HEK293 (cell line): ENCODE measurements around the gene CAPN12.

ENCODE experiments used
- CTCF ChIA-PET: fragments of 350-600 bp; formaldehyde crosslinking; extraction: SDS; loops from one replicate; lab custom pipeline; 2021; ENCODE audit warnings: antibody characterized with exemption; lab: Yijun Ruan, JAX
- POLR2A ChIA-PET: fragments of 300-600 bp; formaldehyde crosslinking; extraction: SDS; loops from one replicate; lab custom pipeline; 2020; ENCODE audit warnings: antibody characterized with exemption, inconsistent platforms; lab: Yijun Ruan, JAX
- H3K27ac ChIP-seq: fragments of 200-500 bp; sonication (Bioruptor generic); 2 replicates; pipeline ENCODE4 v1.5.1; 2014; ENCODE audit warnings: low read depth, low read length, control low read depth, inconsistent platforms; ENCODE audit errors: extremely low read depth
- H3K36me3 ChIP-seq, 2 experiments: fragments of 200-500 bp in 1 of 2; sonication (Bioruptor generic) in 1 of 2; 1 replicate in 1 of 2; 2 replicates in 1 of 2; pipeline ENCODE4 v1.5.1; 2014 to 2017; ENCODE audit warnings: inconsistent platforms in 2 of 2, low read length in 2 of 2; ENCODE audit not compliant: control insufficient read depth in 2 of 2, insufficient read depth in 1 of 2
- H3K4me1 ChIP-seq: fragments of 200-500 bp; sonication (Bioruptor generic); 2 replicates; pipeline ENCODE4 v1.5.1; 2014; ENCODE audit warnings: mild to moderate bottlenecking, low read length, inconsistent platforms; ENCODE audit not compliant: control insufficient read depth, insufficient read depth
- H3K4me3 ChIP-seq: 2 replicates; pipeline ENCODE4 v1.5.1; 2011; ENCODE audit warnings: low read depth, mild to moderate bottlenecking, control low read depth, low read length, moderate library complexity
- H3K9me3 ChIP-seq: fragments of 200-500 bp; sonication (Bioruptor generic); 2 replicates; pipeline ENCODE4 v1.5.1; 2014; ENCODE audit warnings: low read depth, low read length, inconsistent platforms; ENCODE audit not compliant: control insufficient read depth, insufficient read depth
- EGR2 ChIP-seq: fragments of 450-650 bp; formaldehyde crosslinking; IDR thresholded peaks from 2 replicates; pipeline ENCODE4 v1.5.1; 2016; ENCODE audit warnings: low read depth, missing biosample characterization, missing genetic modification characterization
- ZBTB11 ChIP-seq: fragments of 450-650 bp; formaldehyde crosslinking; conservative IDR thresholded peaks from 2 replicates; pipeline ENCODE4 v1.5.1; 2016; ENCODE audit warnings: low read depth, missing biosample characterization, missing genetic modification characterization
- ZIC2 ChIP-seq: fragments of 450-650 bp; formaldehyde crosslinking; IDR thresholded peaks from 2 replicates; pipeline ENCODE4 v1.5.1; 2016; ENCODE audit warnings: missing biosample characterization, missing genetic modification characterization
- ZNF121 ChIP-seq: fragments of 450-650 bp; formaldehyde crosslinking; IDR thresholded peaks from 2 replicates; pipeline ENCODE4 v1.5.1; 2016; ENCODE audit warnings: missing biosample characterization, missing genetic modification characterization
- ZNF18 ChIP-seq: fragments of 450-650 bp; formaldehyde crosslinking; IDR thresholded peaks from 2 replicates; pipeline ENCODE4 v1.5.1; 2016; ENCODE audit warnings: missing biosample characterization, missing genetic modification characterization
- ZNF398 ChIP-seq: fragments of 450-650 bp; formaldehyde crosslinking; IDR thresholded peaks from 2 replicates; pipeline ENCODE4 v1.5.1; 2017; ENCODE audit warnings: missing biosample characterization, missing genetic modification characterization
- ZNF580 ChIP-seq: fragments of 450-650 bp; formaldehyde crosslinking; IDR thresholded peaks from 2 replicates; pipeline ENCODE4 v1.5.1; 2016; ENCODE audit warnings: missing biosample characterization, missing genetic modification characterization
- ZSCAN5A ChIP-seq: fragments of 450-650 bp; formaldehyde crosslinking; IDR thresholded peaks from 2 replicates; pipeline ENCODE4 v1.5.1; 2016; ENCODE audit warnings: missing biosample characterization, missing genetic modification characterization

CAPN12 gene

GRCh38 chr19:38682872-38683392, 61.3 kb downstream of the CAPN12 start (continued):
- TF ChIP-seq ZBTB11 (tag by site-specific recombination) (no peak), EGR2 (no peak)

GRCh38 chr19:38682195-38682867, 61.9 kb downstream of the CAPN12 start:
- Histone ChIP-seq H3K36me3 (peaks cover 6 to 29% of the 10 kb centered on the region in 2 experiments; a peak in 2 of 3 replicates), H3K4me1 (peaks cover 41% of the 10 kb centered on the region), H3K27ac (peak overlapping the region; percentile 98), H3K9me3 (no peaks in the 10 kb centered on the region), H3K4me3 (no peak overlapping the region)
- CTCF ChIA-PET, result interaction anchor here (0.6 to 2.9 kb wide), 8 partner anchors 11 to 85 kb away, joined by 3 to 12 read pairs (median 4); no protein-coding TSS in a partner anchor
- 0 out of 2 replicates have a peak, but pooled peaks have one; percentile 20 for TF ChIP-seq ZIC2 (tag by site-specific recombination)
- peak; percentile 100 for TF ChIP-seq ZNF121 (tag by site-specific recombination)
- peak; percentile 9; the same call in 1 of the 2 replicates for TF ChIP-seq ZNF580 (tag by site-specific recombination)
- TF ChIP-seq ZSCAN5A, result no peak
- 0 out of 2 replicates have a peak, but pooled peaks have one; percentile 10 for TF ChIP-seq ZNF18 (tag by site-specific recombination)
- peak; percentile 38; the same call in 1 of the 2 replicates for TF ChIP-seq ZNF398 (tag by site-specific recombination)
- POLR2A ChIA-PET, result interaction anchor here (0.8 to 2.3 kb wide), 7 partner anchors 19 to 167 kb away, joined by 3 to 63 read pairs (median 10); partner anchors contain the start of genes ACTN4, EIF3K and MAP4K1
